Ovary (tissue), 3 donors: Measurements from ENCODE around the gene NOL8.

Experiments
- POLR2A ChIP-seq: fragments of 450-650 bp; IDR thresholded peaks from one replicate; pipeline ENCODE4 v1.6.1; 2017; ENCODE audit warnings: antibody characterized with exemption, mild to moderate bottlenecking, moderate library complexity
- TF ChIP-seq, protein P1 (sequence below), 3 donors: fragments of 450-650 bp in 2 of 3; fragments of 200-600 bp in 1 of 3; IDR thresholded peaks; one replicate each; pipeline versions ENCODE4 v1.5.1 to v1.8.0; 2016 to 2022; ENCODE audit warnings: antibody characterized with exemption in 3 of 3, mild to moderate bottlenecking in 1 of 3
- donor health status: DM: no; HTN: no; CAD: no.

DNA sequence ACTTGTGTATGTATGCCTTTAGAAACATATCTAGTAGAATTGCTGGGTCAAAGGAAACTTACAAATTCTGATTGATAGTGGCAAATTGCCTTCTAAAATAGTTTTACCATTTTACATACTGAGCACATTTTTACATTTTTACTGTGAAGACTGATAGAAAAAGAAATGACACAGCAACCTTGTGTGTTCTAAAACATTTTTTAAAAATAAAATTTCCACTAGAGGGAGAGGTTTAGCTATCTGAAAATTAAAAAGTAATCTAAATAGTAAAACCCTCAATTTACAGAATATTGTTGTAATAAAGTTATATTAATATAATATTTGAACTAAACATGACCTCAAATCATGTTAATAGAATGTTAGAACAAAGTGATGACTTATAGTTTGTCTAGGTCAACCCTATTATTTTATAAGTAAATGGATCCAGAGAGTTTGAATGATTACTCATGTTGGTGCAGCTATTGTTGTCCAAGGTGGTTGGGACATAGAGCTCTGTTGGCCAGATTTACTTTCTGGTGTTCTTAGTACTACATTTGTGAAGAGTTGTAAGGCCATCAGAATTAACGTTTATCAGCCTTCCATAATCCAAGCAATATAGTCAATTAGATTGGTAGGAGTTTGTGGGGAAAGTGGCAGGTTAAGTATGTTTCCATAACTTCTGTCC lies 17.8 kb upstream of the NOL8 start:
- TF ChIP-seq, protein P1, sequence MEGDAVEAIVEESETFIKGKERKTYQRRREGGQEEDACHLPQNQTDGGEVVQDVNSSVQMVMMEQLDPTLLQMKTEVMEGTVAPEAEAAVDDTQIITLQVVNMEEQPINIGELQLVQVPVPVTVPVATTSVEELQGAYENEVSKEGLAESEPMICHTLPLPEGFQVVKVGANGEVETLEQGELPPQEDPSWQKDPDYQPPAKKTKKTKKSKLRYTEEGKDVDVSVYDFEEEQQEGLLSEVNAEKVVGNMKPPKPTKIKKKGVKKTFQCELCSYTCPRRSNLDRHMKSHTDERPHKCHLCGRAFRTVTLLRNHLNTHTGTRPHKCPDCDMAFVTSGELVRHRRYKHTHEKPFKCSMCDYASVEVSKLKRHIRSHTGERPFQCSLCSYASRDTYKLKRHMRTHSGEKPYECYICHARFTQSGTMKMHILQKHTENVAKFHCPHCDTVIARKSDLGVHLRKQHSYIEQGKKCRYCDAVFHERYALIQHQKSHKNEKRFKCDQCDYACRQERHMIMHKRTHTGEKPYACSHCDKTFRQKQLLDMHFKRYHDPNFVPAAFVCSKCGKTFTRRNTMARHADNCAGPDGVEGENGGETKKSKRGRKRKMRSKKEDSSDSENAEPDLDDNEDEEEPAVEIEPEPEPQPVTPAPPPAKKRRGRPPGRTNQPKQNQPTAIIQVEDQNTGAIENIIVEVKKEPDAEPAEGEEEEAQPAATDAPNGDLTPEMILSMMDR (IDR thresholded peaks at IDR 0.05): peak in 2 of 3 donors; percentile 22 to 50
- TF ChIP-seq POLR2A: no peak
